Measurements from ENCODE around the gene MUL1.
A peak's percentile ranks its signal among the peaks of the same experiment; 100 is the strongest.

Gene MUL1

DNA sequence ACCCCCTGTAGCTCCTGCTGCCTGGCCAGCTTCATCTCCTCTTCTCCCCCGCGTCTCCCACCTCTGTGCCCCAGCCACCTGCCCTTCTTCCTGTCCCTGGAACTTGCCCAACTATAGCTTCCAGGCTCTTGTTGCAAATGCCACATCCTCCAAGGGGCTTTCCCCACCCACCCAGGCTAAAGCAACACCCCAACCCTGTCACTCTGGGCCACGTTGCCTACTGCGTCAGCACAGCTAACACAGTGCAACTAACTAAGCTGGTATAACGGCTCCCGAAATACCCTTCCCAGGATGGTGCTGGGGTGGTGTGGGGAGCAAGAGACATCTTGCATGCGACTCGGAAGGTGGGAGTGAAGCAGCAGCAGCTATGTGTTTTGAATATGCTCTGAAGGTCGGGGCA, 41.7 kb downstream of the MUL1 start:
- ATAC-seq, result peak; percentile 86
- peak; percentile 69 for DNase-seq

DNA sequence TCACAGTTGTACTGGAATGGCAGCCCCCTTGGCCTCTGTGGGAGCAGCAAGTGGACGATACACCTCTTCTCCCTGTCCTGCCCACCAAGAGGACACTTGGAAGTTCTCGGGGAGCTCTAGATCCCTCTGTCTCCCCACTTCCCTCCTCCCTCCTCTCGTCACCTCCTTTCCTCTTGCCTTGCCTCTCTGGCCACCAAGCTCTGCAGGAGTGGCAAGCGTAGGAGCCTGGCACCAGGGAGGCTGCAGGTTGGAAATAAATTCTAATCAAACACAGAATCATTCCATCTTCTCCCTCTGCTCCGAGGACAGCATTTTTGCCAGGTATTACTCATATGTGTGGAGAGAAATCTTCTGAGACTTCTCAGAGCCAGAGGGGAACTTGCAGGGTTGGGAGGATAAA, 42.8 kb downstream of the MUL1 start:
- no peak for ATAC-seq
- DNase-seq, result no peak

DNA sequence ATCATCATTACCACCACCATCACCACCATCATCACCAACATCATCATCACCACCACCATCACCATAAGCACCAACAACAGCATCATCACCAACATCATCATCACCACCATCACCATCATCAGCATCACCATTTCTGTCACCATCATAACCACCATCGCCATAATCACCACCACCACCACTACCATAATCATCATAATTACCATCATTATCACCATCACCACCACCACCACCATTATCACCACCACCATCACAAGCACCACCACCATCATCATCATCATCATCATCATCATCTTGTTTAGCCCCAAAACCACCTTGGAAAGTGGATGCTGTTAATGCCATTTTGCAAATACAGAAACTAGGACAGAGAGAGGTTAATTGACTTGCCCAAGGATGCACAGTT, 44.4 kb downstream of the MUL1 start:
- no peak for ATAC-seq

DNA sequence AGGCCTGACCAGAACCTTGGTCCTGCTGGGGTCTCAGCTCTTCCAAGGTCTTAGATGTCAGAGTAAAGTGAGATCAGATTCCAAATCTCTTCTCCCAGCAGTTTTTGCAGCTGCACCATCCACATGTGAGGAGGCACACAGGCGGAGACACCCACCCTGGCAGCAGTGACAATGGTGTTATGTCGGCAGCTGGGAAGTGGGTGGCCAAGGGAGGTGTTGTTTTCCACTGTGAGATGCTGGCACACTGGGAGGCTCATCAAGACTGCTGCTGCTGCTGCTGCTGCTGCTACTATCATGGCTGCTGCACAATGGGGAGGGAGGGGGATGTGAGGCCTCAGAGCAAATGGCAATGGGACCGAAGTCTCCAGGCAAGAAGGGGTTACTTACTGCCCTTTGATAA, 45.6 kb downstream of the MUL1 start:
- DNase-seq (no peak), ATAC-seq (no peak)

More for the DNA sequence above, 44.4 kb downstream of the MUL1 start:
- DNase-seq, result no peak

DNA sequence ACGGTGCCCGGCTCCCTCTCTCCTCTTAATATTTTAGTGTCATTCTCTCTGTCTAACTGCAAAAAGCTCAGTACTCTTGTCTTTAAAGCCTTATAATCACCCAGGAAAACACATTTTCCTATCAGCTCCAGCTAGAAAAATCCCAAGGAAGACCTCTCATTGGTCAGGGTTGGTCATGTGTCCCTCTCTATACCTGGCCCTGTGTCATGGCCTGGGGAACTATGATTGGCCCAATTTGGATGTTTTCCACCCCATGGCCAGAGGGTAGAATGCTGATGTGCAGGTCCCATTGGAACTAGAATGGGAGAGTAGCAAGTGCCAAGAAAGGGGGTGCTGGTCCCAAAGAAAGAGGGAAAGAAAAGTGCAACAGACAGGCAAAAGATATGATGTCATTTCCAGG, 49.2 kb downstream of the MUL1 start:
- no peak for DNase-seq
- ATAC-seq, result no peak

DNA sequence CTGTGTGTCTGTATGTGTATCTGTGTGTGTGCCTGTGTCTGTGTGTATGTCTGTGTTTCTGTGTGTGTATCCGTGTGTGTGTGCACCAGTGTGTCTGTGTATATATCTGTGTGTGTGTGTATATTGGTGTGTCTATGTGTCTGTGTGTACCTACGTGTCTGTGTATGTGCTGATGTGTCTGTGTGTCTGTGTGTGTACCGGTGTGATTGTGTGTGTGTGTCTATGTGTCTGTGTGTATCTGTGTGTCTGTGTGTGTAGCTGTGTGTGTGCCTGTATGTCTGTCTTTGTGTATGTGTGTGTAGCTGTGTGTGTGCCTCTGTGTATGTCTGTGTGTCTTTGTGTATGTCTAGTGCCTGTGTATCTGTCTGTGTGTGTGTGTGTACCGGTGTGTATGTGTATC, 53.9 kb downstream of the MUL1 start:
- no peak for DNase-seq
- no peak for ATAC-seq

DNA sequence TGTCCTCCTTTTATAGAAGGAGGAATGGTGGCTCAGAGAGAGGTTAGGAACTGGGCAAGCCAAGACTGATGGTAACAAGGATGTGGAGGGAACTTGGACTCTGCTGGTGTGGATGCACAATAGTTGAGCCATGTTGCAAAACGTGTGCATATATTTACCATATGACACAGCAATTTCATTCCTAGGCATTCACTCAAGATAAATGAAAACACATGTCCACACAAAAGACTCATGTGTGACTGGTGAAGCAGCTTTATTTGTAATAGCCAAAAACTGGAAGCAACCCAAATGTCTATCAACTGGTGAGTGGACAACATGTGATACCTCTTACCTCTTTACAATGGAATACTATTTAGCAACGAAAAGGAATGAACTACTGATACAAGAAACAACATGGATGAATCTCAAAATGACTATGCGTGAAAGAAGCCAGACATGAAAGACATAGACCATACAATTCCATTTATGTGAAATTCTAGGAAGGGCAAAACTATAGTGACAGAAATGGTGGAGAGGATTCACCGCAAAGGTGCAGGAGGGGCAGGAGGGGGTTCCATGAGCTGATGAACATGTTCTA, 58.1 kb downstream of the MUL1 start:
- DNase-seq, result no peak
- ATAC-seq, result no peak

All from stimulated activated naive CD8-positive, alpha-beta T cell treated with anti-CD3 and anti-CD28 coated beads, Interleukin-15, Interleukin-2, amounts not matched to agents 100 U/mL and 50 U/mL, for 24 hours (primary cell).